HG03439 (cell line): ENCODE results near the gene DNTT.

Experiments used
- ATAC-seq: cut with Tn5 transposase; IDR thresholded peaks from one replicate; pipeline ENCODE4 v1.9.1; 2021; ENCODE audit warnings: mild to moderate bottlenecking, moderate library complexity; ENCODE audit not compliant: unreplicated experiment

DNTT gene

GRCh38 chr10:96304230-96304629 lies at the start of gene DNTT:
DNTT (plus strand) TSS chr10:96304434; CDS start chr10:96304498, 64 bp downstream.
- no peak for ATAC-seq

GRCh38 chr10:96254976-96255375 lies 49.3 kb upstream of the DNTT start:
- ATAC-seq, result no peak

GRCh38 chr10:96255549-96256333 lies 48.5 kb upstream of the DNTT start:
- ATAC-seq, result no peak

GRCh38 chr10:96257944-96258343 lies 46.3 kb upstream of the DNTT start:
- no peak for ATAC-seq

GRCh38 chr10:96259150-96259549 lies 45.1 kb upstream of the DNTT start:
- no peak for ATAC-seq

GRCh38 chr10:96260014-96260413 lies 44.2 kb upstream of the DNTT start:
- ATAC-seq, result no peak

GRCh38 chr10:96261132-96261531 lies 43.1 kb upstream of the DNTT start:
- ATAC-seq, result no peak

GRCh38 chr10:96261930-96262329 lies 42.3 kb upstream of the DNTT start:
- ATAC-seq, result no peak

GRCh38 chr10:96263176-96263575 lies 41.1 kb upstream of the DNTT start:
- ATAC-seq, result no peak

GRCh38 chr10:96263669-96264068 lies 40.6 kb upstream of the DNTT start:
- ATAC-seq, result no peak

GRCh38 chr10:96264938-96265337 lies 39.3 kb upstream of the DNTT start:
- ATAC-seq, result no peak

- ATAC-seq, result no peak
Measured at GRCh38 chr10:96266118-96266770, 38.0 kb upstream of the DNTT start.

- ATAC-seq, result no peak
Measured at GRCh38 chr10:96267234-96267705, 37.0 kb upstream of the DNTT start.

GRCh38 chr10:96268341-96268909 lies 35.8 kb upstream of the DNTT start:
- ATAC-seq, result no peak

- no peak for ATAC-seq
Measured at GRCh38 chr10:96269438-96270300, 34.6 kb upstream of the DNTT start.

GRCh38 chr10:96270571-96270970 lies 33.7 kb upstream of the DNTT start:
- ATAC-seq, result no peak

- ATAC-seq, result peak; percentile 66
Measured at GRCh38 chr10:96271016-96271815, 33.0 kb upstream of the DNTT start, which contains the start of gene BLNK. BLNK (minus strand) TSS chr10:96271569; CDS start chr10:96271398, 171 bp downstream.

- ATAC-seq, result no peak
Measured at GRCh38 chr10:96272316-96273280, 31.6 kb upstream of the DNTT start.
